MM.1S (cell line): ENCODE results near the gene SLFN14.

Source experiments
- EZH2 ChIP-seq: fragments of 300-600 bp; sonication (generic); optimal IDR thresholded peaks from 2 replicates; pipeline ENCODE3; 2017; ENCODE audit warnings: low read depth, mild to moderate bottlenecking, antibody characterized with exemption, low read length, mixed read lengths
- TF ChIP-seq, protein P1 (sequence below): fragments of 300-600 bp; sonication (generic); IDR thresholded peaks from 2 replicates; pipeline ENCODE4 v1.5.1; 2016; ENCODE audit warnings: antibody characterized with exemption, low read length, mixed read lengths

DNA sequence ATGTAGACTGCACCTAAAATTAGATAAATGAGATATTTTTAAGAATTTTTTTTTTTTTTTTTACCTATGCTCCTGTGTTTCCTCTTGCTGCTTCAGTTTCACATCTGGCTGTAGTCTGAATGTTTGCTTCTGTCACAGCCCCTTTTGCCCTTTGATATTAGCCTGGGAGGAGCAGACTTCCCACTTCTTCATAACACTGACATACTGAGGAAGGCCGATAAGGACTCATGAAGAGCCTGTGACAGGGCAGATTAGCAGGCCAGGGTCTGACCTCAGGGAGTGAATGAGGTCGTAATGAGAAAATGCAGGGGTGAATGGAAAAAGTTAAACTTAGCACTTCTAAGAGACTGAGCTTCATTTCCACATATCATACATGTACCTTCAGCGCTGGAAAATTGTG is at the start of gene SLFN14:
- no peak for TF ChIP-seq EZH2
- TF ChIP-seq, protein P1, sequence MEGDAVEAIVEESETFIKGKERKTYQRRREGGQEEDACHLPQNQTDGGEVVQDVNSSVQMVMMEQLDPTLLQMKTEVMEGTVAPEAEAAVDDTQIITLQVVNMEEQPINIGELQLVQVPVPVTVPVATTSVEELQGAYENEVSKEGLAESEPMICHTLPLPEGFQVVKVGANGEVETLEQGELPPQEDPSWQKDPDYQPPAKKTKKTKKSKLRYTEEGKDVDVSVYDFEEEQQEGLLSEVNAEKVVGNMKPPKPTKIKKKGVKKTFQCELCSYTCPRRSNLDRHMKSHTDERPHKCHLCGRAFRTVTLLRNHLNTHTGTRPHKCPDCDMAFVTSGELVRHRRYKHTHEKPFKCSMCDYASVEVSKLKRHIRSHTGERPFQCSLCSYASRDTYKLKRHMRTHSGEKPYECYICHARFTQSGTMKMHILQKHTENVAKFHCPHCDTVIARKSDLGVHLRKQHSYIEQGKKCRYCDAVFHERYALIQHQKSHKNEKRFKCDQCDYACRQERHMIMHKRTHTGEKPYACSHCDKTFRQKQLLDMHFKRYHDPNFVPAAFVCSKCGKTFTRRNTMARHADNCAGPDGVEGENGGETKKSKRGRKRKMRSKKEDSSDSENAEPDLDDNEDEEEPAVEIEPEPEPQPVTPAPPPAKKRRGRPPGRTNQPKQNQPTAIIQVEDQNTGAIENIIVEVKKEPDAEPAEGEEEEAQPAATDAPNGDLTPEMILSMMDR = no peak
